ENCODE results near the gene CDC23. TPM values are rescaled to one million over a fixed set of nuclear protein-coding genes. Genes with fewer than 3 reads are reported as not detected.

Gene CDC23
- total RNA-seq, 1 experiment from 2014 or later = 41.3 TPM

DNA sequence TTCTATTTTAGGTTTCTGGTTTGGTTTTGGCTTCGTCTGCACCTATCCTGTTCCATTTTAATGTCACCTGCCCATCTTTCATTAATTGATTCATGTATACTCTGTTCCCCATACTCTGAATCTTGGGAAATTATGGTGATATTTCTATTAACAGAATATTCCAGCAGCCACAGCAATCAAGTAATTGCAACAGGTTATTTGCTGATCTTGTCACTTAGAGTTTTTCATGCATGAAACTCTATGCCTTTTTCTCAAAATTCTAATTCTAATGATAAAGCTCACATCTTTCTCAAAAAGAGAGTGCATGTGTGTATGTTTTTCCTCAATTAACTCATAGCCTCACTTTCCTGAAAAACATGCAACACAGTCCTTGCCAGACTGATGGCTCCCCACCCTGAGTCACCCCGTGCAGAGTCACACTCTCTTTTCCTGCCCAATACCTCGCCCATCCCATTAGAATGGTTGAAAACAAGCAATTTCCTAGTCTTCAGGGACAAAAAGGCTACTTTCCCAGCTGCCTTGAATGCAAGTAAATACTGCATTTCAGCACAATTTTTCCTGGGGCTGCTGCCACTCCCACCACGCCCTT, 45.7 kb upstream of the CDC23 start:
- no peak overlapping the region for H3K4me3 Mint-ChIP-seq
- no peaks in the 10 kb centered on the region for H3K4me1 ChIP-seq (ENCODE audit: insufficient read depth, low read length)
- TF ChIP-seq, protein P1, sequence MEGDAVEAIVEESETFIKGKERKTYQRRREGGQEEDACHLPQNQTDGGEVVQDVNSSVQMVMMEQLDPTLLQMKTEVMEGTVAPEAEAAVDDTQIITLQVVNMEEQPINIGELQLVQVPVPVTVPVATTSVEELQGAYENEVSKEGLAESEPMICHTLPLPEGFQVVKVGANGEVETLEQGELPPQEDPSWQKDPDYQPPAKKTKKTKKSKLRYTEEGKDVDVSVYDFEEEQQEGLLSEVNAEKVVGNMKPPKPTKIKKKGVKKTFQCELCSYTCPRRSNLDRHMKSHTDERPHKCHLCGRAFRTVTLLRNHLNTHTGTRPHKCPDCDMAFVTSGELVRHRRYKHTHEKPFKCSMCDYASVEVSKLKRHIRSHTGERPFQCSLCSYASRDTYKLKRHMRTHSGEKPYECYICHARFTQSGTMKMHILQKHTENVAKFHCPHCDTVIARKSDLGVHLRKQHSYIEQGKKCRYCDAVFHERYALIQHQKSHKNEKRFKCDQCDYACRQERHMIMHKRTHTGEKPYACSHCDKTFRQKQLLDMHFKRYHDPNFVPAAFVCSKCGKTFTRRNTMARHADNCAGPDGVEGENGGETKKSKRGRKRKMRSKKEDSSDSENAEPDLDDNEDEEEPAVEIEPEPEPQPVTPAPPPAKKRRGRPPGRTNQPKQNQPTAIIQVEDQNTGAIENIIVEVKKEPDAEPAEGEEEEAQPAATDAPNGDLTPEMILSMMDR (conservative IDR thresholded peaks at IDR 0.05) = no peak
- H2AFZ ChIP-seq (ENCODE audit: low read length) = no peak overlapping the region
- no peak overlapping the region for H3K14ac ChIP-seq (ENCODE audit: insufficient read depth, low read length)
- no peak overlapping the region for H3K18ac ChIP-seq (ENCODE audit: insufficient read length, low read depth, low read length)
- H4K5ac ChIP-seq (ENCODE audit: insufficient read length, low read depth, low read length) = no peak overlapping the region
- no peaks in the 10 kb centered on the region for H3K9me3 ChIP-seq (ENCODE audit: control insufficient read depth, low read depth, low read length)
- no peak overlapping the region for H2BK20ac ChIP-seq (ENCODE audit: low read depth, low read length, poor library complexity, severe bottlenecking)
- no peak for DNase-seq
- H3K79me2 ChIP-seq (ENCODE audit: insufficient read depth, low read length) = no peaks in the 10 kb centered on the region
- H3K9me3 Mint-ChIP-seq = no peaks in the 10 kb centered on the region
- H3K79me1 ChIP-seq (ENCODE audit: insufficient read depth, low read depth, low read length, poor library complexity, severe bottlenecking) = no peaks in the 10 kb centered on the region
- peaks cover 0 to 4% of the 10 kb centered on the region in 2 experiments; a peak in 1 of 4 replicates for H3K4me1 Mint-ChIP-seq
- H3K27ac ChIP-seq (ENCODE audit: insufficient read length, low read depth, low read length) = no peak overlapping the region
- no peaks in the 10 kb centered on the region for H3K36me3 Mint-ChIP-seq (ENCODE audit: insufficient read depth in 1 of 3, low read depth in 3 of 3)
- H3K27ac Mint-ChIP-seq = no peak overlapping the region
- no peak overlapping the region for H3K23ac ChIP-seq (ENCODE audit: insufficient read length, low read depth, low read length)
- H2AK5ac ChIP-seq (ENCODE audit: insufficient read length, low read length) = no peak overlapping the region
- H3K27me3 Mint-ChIP-seq (ENCODE audit: low read depth) = peaks cover 5% of the 10 kb centered on the region
- H3K4me2 ChIP-seq (ENCODE audit: insufficient read depth, insufficient read length, low read length) = no peak overlapping the region
- H2BK5ac ChIP-seq (ENCODE audit: insufficient read length, low read length) = no peak overlapping the region
- H3K23me2 ChIP-seq (ENCODE audit: insufficient read length, low read depth, low read length, poor library complexity, severe bottlenecking) = peaks cover 2% of the 10 kb centered on the region
- H2BK15ac ChIP-seq (ENCODE audit: low read depth, low read length) = no peak overlapping the region
- H3K27me3 ChIP-seq (ENCODE audit: insufficient read depth, low read length) = no peaks in the 10 kb centered on the region
- no peak overlapping the region for H2BK120ac ChIP-seq (ENCODE audit: low read depth, low read length, poor library complexity, severe bottlenecking)
- no peak overlapping the region for H4K8ac ChIP-seq (replicated peaks; ENCODE audit: insufficient read length, low read depth, low read length)
- no peak overlapping the region for H3K56ac ChIP-seq (ENCODE audit: insufficient read length, low read depth, low read length)
- H4K20me1 ChIP-seq (ENCODE audit: control insufficient read depth, insufficient read depth, insufficient read length) = no peaks in the 10 kb centered on the region
- H4K91ac ChIP-seq (ENCODE audit: insufficient read length, low read depth, low read length) = no peak overlapping the region
- no CpG with 5 or more reads among the region's 4 CpGs for WGBS (ENCODE audit: extremely low coverage, insufficient read length, low lambda C conversion rate)
- no peak overlapping the region for H3K9ac ChIP-seq (ENCODE audit: extremely low read depth, insufficient read length, low read length)
- H3T11ph ChIP-seq (ENCODE audit: low read length) = no peak overlapping the region
- no peak overlapping the region for H3K4ac ChIP-seq (ENCODE audit: low read depth, low read length)
- H2BK12ac ChIP-seq (ENCODE audit: insufficient read length, low read depth, low read length) = no peak overlapping the region

Data from H9 (cell line).